Neutrophil (primary cell): ENCODE measurements around the gene XPNPEP2.

Experiments
- H3K27ac ChIP-seq: fragments of 200-600 bp; sonication (generic); 2 replicates; pipeline ENCODE4 v1.5.1; 2016; ENCODE audit warnings: mild to moderate bottlenecking, moderate library complexity
- H3K27me3 ChIP-seq: fragments of 200-600 bp; sonication (generic); 2 replicates; pipeline ENCODE4 v1.6.0; 2016; ENCODE audit warnings: mild to moderate bottlenecking
- H3K36me3 ChIP-seq: fragments of 200-600 bp; sonication (generic); 2 replicates; pipeline ENCODE4 v1.5.1; 2017
- H3K4me1 ChIP-seq, 2 experiments: fragments of 200-600 bp in 1 of 2; sonication (generic) in 1 of 2; 1 replicate in 1 of 2; 2 replicates in 1 of 2; pipeline versions ENCODE4 v1.5.1 to v1.6.1; 2013 to 2016; ENCODE audit warnings: low read depth in 1 of 2, low read length in 1 of 2, mild to moderate bottlenecking in 1 of 2, moderate library complexity in 1 of 2; ENCODE audit not compliant: control insufficient read depth in 1 of 2, insufficient read depth in 1 of 2
- H3K4me3 ChIP-seq, 2 experiments: fragments of 200-600 bp in 1 of 2; sonication (generic) in 1 of 2; 1 replicate in 1 of 2; 2 replicates in 1 of 2; pipeline ENCODE4 v1.5.1; 2013 to 2016; ENCODE audit warnings: low read depth in 1 of 2, low read length in 1 of 2, mild to moderate bottlenecking in 1 of 2, moderate library complexity in 1 of 2
- H3K9me3 ChIP-seq: fragments of 200-600 bp; sonication (generic); 2 replicates; pipeline ENCODE4 v1.5.1; 2016
- TF ChIP-seq, protein P1 (sequence below): fragments of 200-600 bp; sonication (generic); IDR thresholded peaks from 2 replicates; pipeline ENCODE4 v1.5.1; 2016; ENCODE audit warnings: antibody characterized with exemption

XPNPEP2 gene

DNA sequence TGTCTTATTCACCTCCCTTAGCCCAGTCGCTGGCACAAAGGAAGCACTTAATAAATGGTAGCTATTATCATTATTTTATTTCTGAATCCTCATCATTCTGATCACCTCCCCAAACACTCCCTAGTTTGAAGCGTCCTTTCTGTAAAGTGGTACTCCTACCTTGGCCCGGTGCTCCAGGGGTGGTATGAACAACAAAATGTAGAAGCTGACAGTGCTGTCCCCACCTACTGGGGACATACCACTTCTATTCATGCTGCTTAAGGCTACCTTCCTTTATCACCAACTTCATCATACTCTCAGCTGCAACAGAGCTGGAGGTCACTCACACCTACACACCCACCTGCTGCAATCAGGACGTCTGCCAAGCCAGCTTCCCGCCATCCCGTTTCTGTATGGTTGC, 43.2 kb upstream of the XPNPEP2 start:
- H3K36me3 ChIP-seq: no peaks in the 10 kb centered on the region
- TF ChIP-seq, protein P1, sequence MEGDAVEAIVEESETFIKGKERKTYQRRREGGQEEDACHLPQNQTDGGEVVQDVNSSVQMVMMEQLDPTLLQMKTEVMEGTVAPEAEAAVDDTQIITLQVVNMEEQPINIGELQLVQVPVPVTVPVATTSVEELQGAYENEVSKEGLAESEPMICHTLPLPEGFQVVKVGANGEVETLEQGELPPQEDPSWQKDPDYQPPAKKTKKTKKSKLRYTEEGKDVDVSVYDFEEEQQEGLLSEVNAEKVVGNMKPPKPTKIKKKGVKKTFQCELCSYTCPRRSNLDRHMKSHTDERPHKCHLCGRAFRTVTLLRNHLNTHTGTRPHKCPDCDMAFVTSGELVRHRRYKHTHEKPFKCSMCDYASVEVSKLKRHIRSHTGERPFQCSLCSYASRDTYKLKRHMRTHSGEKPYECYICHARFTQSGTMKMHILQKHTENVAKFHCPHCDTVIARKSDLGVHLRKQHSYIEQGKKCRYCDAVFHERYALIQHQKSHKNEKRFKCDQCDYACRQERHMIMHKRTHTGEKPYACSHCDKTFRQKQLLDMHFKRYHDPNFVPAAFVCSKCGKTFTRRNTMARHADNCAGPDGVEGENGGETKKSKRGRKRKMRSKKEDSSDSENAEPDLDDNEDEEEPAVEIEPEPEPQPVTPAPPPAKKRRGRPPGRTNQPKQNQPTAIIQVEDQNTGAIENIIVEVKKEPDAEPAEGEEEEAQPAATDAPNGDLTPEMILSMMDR: no peak
- H3K9me3 ChIP-seq: no peaks in the 10 kb centered on the region
- no peaks in the 10 kb centered on the region for H3K4me1 ChIP-seq
- no peak overlapping the region for H3K27ac ChIP-seq
- no peaks in the 10 kb centered on the region for H3K27me3 ChIP-seq
- H3K4me3 ChIP-seq: no peak overlapping the region

DNA sequence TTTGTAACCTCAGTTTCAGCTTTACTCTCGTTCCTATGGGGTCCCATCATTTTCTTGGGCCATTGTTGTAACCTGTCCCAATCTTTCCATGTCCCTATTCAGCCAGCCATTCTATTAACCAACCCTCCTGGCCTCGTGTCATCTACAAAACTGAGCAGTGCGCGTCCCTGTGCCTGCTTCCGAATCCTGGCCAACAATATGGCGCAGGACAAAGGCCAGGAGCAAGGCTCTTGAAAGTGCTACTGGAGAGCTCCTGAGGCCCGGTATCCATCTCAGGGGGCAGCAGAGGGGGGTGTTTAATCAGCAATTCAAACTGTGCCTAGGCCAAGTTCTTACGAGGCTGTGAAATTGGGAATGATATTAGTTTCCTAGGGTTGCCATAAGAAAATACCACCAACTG, 42.8 kb upstream of the XPNPEP2 start:
- Histone ChIP-seq H3K4me3 (no peak overlapping the region), H3K9me3 (no peaks in the 10 kb centered on the region), H3K36me3 (no peaks in the 10 kb centered on the region), H3K27ac (no peak overlapping the region), H3K27me3 (no peaks in the 10 kb centered on the region), H3K4me1 (no peaks in the 10 kb centered on the region)
- TF ChIP-seq, protein P1: no peak

DNA sequence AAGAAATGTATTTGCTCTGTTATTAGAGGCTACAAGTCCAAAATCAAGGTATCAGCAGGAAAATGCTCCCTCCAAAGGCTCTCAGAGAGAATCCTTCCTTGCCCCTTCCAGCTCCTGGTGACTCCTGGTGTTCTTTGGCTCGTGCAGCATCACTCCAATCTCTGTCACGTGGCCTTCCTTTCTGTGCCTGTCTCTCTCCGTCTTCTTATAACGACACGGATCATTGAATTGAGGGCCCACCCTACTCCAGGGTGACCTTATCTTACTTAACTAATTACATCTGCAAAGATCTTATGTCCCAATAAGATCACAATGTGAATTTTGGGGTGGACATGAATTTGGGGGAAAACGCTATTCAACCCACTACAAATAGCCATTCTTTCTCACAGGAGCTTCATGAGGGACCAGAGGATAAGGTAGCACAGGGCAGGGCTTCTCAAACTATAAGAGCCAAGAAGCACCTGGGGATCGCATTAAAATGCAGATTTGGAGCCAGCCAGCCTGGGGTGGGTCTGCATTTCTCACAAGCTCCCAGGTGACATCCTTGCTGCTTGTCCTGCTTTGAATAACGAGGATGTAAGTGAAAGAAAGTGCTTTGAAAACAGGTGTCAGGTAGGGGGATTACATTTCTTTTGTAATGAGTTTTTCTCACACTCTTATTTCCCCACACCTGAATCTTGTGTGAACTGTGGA, 42.2 kb upstream of the XPNPEP2 start:
- no peak overlapping the region for H3K4me3 ChIP-seq
- H3K27ac ChIP-seq: no peak overlapping the region
- no peaks in the 10 kb centered on the region for H3K4me1 ChIP-seq
- H3K9me3 ChIP-seq: no peaks in the 10 kb centered on the region
- H3K27me3 ChIP-seq: no peaks in the 10 kb centered on the region
- TF ChIP-seq, protein P1: no peak
- no peaks in the 10 kb centered on the region for H3K36me3 ChIP-seq

DNA sequence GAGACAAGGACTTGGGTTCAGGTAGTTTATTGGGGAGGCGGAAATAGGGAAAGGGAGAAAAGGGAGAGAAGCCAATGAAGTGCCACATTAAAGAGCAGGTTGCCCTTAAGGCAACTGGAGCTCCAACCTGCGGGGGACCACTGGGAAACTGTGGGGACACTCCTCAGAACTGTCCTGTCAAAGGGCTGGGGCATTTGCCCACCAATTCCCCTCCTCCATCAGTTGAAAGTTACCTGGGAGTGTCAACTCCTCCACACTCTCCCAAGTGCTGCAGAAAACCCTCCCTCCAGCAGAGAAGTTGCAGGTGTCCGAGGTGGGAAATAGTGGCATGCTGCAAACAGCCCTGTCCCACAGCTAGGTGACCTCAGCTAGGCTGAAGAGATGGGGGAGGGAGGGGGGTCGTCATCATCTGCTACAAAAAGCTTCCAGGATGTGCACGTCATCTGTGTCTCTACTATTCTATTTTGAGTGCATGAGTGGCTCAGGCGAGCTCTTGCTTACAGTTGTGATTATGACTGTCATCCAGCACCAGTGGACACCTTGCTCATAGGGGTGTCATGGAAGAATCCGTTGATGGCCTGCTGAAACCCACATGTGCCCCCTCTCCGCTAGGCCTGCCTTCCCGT, 41.5 kb upstream of the XPNPEP2 start:
- Histone ChIP-seq H3K4me3 (no peak overlapping the region), H3K27ac (no peak overlapping the region), H3K9me3 (no peaks in the 10 kb centered on the region), H3K27me3 (no peaks in the 10 kb centered on the region), H3K4me1 (no peaks in the 10 kb centered on the region), H3K36me3 (no peaks in the 10 kb centered on the region)
- TF ChIP-seq, protein P1: no peak

DNA sequence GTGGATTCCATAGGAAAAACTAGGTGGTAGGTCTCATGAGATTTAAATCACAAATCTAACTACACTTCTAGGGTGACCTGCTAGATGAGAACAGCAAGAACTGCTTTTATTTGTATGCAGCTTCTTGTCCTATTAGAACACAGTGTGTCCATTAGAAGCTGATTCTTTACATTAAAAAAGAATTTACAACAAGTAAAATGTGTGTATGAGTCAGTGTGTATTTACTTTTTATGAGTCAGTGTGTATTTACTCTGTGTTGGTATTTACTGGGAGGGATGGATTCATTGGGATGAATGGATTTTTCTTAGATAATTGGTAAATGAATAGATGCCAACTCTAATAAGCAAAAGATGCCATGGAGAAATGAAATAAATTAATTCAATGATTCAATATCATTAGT, 40.6 kb upstream of the XPNPEP2 start:
- Histone ChIP-seq H3K9me3 (no peaks in the 10 kb centered on the region), H3K4me3 (no peak overlapping the region), H3K4me1 (no peaks in the 10 kb centered on the region), H3K27me3 (no peaks in the 10 kb centered on the region), H3K27ac (no peak overlapping the region), H3K36me3 (no peaks in the 10 kb centered on the region)
- TF ChIP-seq, protein P1: no peak
